Gastroesophageal sphincter (tissue), 4 donors: ENCODE results near the gene PACS1. TPM values are rescaled to one million over a fixed set of nuclear protein-coding genes. Genes with fewer than 3 reads are reported as not detected.

Source experiments
- ATAC-seq: fragments of 150-250 bp; one replicate; pipeline ENCODE4 v1.9.1; 2016; ENCODE audit warnings: mild to moderate bottlenecking, moderate library complexity
- H3K27ac ChIP-seq, 4 donors: fragments of 200-600 bp; sonication (generic) in 3 of 4; 1 replicate in 3 of 4; 2 replicates in 1 of 4; pipeline ENCODE4 v1.5.1; 2016 to 2019
- H3K27me3 ChIP-seq: fragments of 200-600 bp; sonication (generic); one replicate; pipeline ENCODE4 v1.5.1; 2019
- H3K36me3 ChIP-seq, 2 donors: fragments of 200-600 bp; sonication (generic); one replicate each; pipeline ENCODE4 v1.5.1; 2019; ENCODE audit warnings: control low read depth in 1 of 2
- H3K4me1 ChIP-seq, 3 donors: fragments of 200-600 bp; sonication (generic); 1 replicate in 2 of 3; 2 replicates in 1 of 3; pipeline ENCODE4 v1.5.1; 2016 to 2019; ENCODE audit warnings: control low read depth in 2 of 3
- H3K4me3 ChIP-seq, 2 donors: fragments of 200-600 bp; sonication (generic); one replicate each; pipeline ENCODE4 v1.5.1; 2019; ENCODE audit warnings: mild to moderate bottlenecking in 1 of 2, moderate library complexity in 1 of 2
- H3K9me3 ChIP-seq, 3 donors: fragments of 200-600 bp; sonication (generic); one replicate each; pipeline ENCODE4 v1.5.1; 2017 to 2019; ENCODE audit warnings: control low read depth in 2 of 3
- EP300 ChIP-seq: sonication (generic); formaldehyde crosslinking; IDR thresholded peaks from one replicate; pipeline ENCODE4 v1.6.1; 2017; ENCODE audit warnings: antibody characterized with exemption, mild to moderate bottlenecking
- POLR2A ChIP-seq, 2 donors: fragments of 450-650 bp; IDR thresholded peaks; one replicate each; pipeline ENCODE4 v1.6.1; 2017; ENCODE audit warnings: antibody characterized with exemption in 2 of 2, mild to moderate bottlenecking in 2 of 2, moderate library complexity in 1 of 2
- POLR2AphosphoS5 ChIP-seq: sonication (generic); formaldehyde crosslinking; IDR thresholded peaks from one replicate; pipeline ENCODE4 v1.6.1; 2017; ENCODE audit warnings: antibody characterized with exemption
- WGBS, 2 donors: methylation state at CpG; one replicate each; pipeline ENCODE4 v1.1.5; 2018; ENCODE audit warnings: low coverage in 1 of 2; 5-methylcytosine and 5-hydroxymethylcytosine counted together
- total RNA-seq, 4 donors: library from RNA; depleted of rRNA; stranded (reverse); fragments of >200 nt; gene quantifications; one replicate each; pipeline ENCODE4 v1.1.0, GENCODE V29; 2016
- TF ChIP-seq, protein P1 (sequence below), 4 experiments: fragments of 200-600 bp in 2 of 4; fragments of 450-650 bp in 2 of 4; sonication (generic) in 1 of 4; IDR thresholded peaks; one replicate each; pipeline ENCODE4 v1.5.1; 2017 to 2019; ENCODE audit warnings: antibody characterized with exemption in 4 of 4, mild to moderate bottlenecking in 2 of 4, moderate library complexity in 2 of 4

The PACS1 gene
- total RNA-seq, 4 donors from 2014 or later, result 32.7 to 81.8 (median 38.2) TPM

DNA sequence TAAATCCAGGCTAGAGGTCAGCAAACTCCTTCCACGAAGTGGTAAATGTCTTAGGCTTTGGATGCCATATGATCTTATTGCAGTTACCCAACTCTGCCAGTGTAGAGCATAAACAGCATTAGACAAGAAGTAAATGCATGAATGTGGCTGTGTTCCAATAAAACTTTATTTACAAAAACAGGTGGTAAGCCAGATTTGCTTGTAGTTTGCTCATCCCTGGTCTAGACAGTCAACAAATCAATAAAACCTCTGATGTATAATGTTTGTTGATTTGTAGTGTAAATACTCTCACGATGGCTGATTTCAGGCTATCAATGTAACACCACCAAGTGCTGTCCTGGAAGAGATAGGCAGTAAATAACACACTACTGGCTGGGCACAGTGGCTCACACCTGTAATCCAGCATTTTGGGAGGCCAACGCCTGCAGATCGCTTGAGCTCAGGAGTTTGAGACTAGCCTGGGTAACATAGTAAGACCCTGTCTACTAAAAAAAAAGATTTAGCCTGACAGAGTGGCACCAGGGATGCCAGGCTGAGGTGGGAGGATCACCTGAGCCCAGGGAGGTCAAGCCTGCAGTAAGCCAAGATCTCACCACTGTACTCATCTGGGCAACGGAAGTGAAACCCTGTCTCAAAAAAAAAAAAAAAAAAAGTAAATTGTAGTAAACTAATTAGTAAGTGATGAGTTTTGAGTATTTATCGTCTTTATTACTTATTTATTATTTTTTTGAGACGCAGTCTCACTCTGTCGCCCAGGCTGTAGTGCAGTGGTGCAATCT lies 36.9 kb upstream of the PACS1 start:
- no peak for ATAC-seq
- H3K4me1 ChIP-seq, result no peaks in the 10 kb centered on the region
- no peak overlapping the region for H3K27ac ChIP-seq
- TF ChIP-seq POLR2A (IDR thresholded peaks at IDR 0.05), result no peak
- no peak for TF ChIP-seq POLR2AphosphoS5
- TF ChIP-seq, protein P1, sequence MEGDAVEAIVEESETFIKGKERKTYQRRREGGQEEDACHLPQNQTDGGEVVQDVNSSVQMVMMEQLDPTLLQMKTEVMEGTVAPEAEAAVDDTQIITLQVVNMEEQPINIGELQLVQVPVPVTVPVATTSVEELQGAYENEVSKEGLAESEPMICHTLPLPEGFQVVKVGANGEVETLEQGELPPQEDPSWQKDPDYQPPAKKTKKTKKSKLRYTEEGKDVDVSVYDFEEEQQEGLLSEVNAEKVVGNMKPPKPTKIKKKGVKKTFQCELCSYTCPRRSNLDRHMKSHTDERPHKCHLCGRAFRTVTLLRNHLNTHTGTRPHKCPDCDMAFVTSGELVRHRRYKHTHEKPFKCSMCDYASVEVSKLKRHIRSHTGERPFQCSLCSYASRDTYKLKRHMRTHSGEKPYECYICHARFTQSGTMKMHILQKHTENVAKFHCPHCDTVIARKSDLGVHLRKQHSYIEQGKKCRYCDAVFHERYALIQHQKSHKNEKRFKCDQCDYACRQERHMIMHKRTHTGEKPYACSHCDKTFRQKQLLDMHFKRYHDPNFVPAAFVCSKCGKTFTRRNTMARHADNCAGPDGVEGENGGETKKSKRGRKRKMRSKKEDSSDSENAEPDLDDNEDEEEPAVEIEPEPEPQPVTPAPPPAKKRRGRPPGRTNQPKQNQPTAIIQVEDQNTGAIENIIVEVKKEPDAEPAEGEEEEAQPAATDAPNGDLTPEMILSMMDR (IDR thresholded peaks at IDR 0.05), result no peak
- TF ChIP-seq EP300, result no peak
- H3K27me3 ChIP-seq, result peaks cover 20% of the 10 kb centered on the region
- WGBS, 2 donors, result 75 to 90% methylated on average over 7 of the region's 8 CpGs
- H3K36me3 ChIP-seq, result no peaks in the 10 kb centered on the region
- H3K9me3 ChIP-seq, result no peaks in the 10 kb centered on the region
- no peak overlapping the region for H3K4me3 ChIP-seq

DNA sequence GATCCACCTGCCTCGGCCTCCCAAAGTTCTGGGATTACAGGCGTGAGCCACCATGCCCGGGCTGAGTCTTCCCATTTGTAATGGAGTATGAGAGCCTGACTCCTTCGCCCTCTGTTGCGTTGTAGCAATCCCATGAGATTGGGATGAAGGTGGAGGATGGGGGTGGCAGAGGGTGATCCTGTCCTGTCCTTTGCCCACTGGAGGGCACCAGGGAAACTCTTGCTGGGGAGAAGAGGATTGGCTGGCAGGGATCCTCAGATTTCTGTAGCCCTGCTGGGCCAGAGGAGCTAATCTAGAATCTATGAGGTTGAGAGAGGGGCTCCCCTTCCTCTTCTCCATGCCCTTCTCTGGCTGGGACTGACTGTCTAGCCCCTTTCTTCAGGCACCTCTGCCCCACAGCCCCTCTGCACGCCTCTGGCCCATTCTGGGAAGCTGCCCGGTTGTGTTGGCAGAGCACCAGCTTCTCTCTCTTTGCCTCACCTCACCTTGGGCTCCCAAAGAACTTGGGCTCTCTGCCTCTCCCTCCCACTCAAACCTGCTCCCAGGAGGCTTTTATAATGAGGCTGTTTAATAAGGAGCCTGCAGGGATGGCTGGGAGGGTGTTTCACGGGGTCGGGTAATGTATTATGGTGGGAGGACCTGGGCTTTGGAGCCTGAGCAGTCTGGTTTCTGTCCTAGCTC lies 34.3 kb upstream of the PACS1 start:
- Histone ChIP-seq H3K9me3 (no peaks in the 10 kb centered on the region), H3K36me3 (no peaks in the 10 kb centered on the region), H3K4me1 (no peaks in the 10 kb centered on the region), H3K4me3 (no peak overlapping the region), H3K27me3 (peaks cover 24% of the 10 kb centered on the region), H3K27ac (no peak overlapping the region)
- ATAC-seq, result no peak
- WGBS, 2 donors, result 40 to 100% methylated on average over 1 to 3 of the region's 9 CpGs
- TF ChIP-seq POLR2A (IDR thresholded peaks at IDR 0.05) (no peak), POLR2AphosphoS5 (no peak), EP300 (no peak)
- TF ChIP-seq, protein P1 (IDR thresholded peaks at IDR 0.05), result no peak

DNA sequence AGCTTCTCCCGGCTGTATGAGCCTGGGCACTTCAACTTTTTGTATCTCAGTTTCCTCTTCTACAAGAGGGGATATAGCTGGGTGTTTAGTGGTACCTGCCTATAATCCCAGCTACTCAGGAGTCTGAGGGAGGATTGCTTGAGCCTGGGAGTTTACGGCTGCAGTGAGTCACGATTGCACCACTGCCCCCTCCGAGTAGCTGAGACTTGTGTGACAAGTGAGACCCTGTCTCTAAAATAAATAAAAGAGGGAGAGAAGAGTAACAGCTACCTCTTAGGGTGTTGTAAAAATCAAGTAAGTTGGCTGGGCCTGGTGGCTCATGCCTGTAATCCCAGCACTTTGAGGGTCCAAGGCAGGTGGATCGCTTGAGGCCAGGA lies 33.8 kb upstream of the PACS1 start:
- no peak overlapping the region for H3K4me3 ChIP-seq
- no peaks in the 10 kb centered on the region for H3K9me3 ChIP-seq
- TF ChIP-seq, protein P1 (IDR thresholded peaks at IDR 0.05), result no peak
- no peak for TF ChIP-seq POLR2A (IDR thresholded peaks at IDR 0.05)
- TF ChIP-seq EP300, result no peak
- no peak for TF ChIP-seq POLR2AphosphoS5
- 79 to 88% methylated on average over 3 to 5 of the region's 5 CpGs for WGBS, 2 donors
- no peak for ATAC-seq
- no peaks in the 10 kb centered on the region for H3K36me3 ChIP-seq
- H3K4me1 ChIP-seq, result no peaks in the 10 kb centered on the region
- peaks cover 22% of the 10 kb centered on the region for H3K27me3 ChIP-seq
- no peak overlapping the region for H3K27ac ChIP-seq

DNA sequence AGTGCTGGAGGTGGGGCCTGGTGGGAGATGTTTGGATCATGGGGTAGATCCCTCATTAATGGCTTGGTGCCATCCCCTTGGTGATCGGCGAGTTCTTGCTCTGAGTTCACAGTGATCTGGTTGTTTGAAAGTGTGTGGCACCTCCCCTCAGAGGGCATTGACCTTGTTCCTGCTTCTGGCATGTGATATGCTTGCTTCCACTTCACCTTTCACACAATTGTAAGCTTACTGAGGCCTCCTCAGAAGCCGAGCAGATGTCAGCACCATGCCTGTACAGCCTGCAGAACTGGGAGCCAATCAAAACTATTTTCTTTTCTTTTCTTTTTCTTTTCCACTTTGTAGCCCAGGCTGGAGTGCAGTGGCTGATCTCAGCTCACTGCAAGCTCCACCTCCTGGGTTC lies 32.7 kb upstream of the PACS1 start:
- TF ChIP-seq POLR2A (IDR thresholded peaks at IDR 0.05) (no peak), EP300 (no peak), POLR2AphosphoS5 (no peak)
- TF ChIP-seq, protein P1 (IDR thresholded peaks at IDR 0.05), result no peak

More for the DNA sequence above, 32.7 kb upstream of the PACS1 start:
- Histone ChIP-seq H3K27me3 (peaks cover 19% of the 10 kb centered on the region), H3K36me3 (no peaks in the 10 kb centered on the region), H3K4me3 (no peak overlapping the region), H3K9me3 (no peaks in the 10 kb centered on the region), H3K4me1 (no peaks in the 10 kb centered on the region), H3K27ac (no peak overlapping the region)
- no peak for ATAC-seq
- 67% methylated on average over 1 of the region's 3 CpGs; no CpG with 5 or more reads in 1 of the 2 donors for WGBS, 2 donors
